Stimulated activated CD8-positive, alpha-beta memory T cell treated with anti-CD3 and anti-CD28 coated beads, Interleukin-15, amount 100 ng/mL, for 4 hours (primary cell): Measurements from ENCODE around the gene GH1.
"Not testable (repeated sequence)": the region's sequence is repeated elsewhere in the genome, so short reads cannot be mapped to it uniquely, and the experiment has no call there.

ENCODE experiments used
- DNase-seq, 2 donors: peaks; one replicate each; pipeline ENCODE4 v3.0.0-alpha.2; 2020; ENCODE audit warnings: low read depth in 2 of 2

Gene GH1

DNA sequence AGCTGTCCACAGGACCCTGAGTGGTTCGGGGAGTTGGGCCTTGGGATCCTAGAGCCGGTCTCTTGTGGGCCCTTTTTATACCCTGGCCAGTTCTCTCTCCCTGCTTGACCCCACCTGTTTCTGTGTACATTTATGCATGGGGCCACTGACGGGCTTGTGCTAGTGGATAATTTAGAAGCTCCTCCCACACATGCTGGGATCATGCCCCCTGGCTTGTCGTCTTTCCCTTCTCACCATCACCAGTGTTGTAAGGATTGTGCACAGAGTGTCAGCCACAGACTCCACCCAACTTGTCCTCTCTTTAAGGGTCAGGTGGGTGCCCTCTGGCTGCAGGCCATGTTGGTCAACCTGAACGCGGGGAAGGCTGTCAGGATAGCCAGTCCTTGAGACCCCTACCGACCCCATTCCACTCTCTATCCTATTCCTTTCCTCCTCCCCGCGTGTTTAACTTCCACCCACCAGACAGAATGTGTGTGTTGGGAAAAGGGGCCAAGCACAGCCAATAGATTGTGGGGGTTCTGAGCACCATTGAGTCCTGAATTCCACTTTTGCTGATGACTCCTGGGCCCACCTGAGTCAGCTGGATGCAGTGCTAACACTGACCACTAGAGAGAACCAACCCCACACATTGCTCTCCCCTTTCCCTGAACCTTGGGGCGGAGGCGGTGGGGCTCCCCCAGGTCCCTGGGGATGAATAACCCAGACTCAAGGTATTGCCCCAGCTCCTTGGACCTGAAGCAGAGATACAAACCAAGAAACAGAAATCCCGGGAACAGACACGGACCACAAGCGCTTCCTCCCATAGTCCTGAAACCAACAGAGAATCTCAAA lies 21.9 kb downstream of the GH1 start, which contains the start of gene CSH1:
Gene CSH1, minus strand, starts transcription at position 51 of the 831 bp plus-strand sequence. CDS start 63 bp downstream, outside the sequence.
- not testable (repeated sequence) for DNase-seq

DNA sequence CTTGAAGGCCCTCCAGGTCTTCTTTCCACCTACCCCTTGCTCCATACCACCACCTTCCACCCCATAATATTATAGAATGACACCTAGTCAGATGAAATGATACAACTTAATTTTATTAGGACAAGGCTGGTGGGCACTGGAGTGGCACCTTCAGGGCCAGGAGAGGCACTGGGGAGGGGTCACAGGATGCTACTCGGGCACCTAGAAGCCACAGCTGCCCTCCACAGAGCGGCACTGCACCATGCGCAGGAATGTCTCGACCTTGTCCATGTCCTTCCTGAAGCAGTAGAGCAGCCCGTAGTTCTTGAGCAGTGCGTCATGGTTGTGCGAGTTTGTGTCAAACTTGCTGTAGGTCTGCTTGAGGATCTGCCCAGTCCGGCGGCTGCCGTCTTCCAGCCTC lies 23.8 kb downstream of the GH1 start:
- DNase-seq, result not testable (repeated sequence)

DNA sequence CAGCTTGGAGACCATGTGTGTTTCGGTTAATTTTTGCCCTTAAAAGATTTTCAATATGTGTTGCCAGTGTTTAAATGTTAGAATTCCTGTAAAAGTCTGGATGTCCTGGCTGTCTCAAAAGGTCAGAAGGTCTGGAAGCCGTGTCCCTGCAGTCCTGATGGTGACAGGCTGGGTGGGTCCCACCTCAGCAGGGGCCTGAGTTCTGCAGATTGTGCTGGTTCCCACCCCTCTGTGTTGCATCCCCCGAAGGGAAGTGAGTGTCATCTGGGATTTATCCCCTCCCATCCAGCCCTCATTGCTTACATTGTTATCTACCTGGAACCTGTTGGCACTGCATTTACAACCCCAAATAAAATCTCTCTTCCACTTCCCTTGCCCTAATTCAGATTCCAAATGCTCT lies 24.6 kb downstream of the GH1 start:
- DNase-seq, result not testable (repeated sequence)

DNA sequence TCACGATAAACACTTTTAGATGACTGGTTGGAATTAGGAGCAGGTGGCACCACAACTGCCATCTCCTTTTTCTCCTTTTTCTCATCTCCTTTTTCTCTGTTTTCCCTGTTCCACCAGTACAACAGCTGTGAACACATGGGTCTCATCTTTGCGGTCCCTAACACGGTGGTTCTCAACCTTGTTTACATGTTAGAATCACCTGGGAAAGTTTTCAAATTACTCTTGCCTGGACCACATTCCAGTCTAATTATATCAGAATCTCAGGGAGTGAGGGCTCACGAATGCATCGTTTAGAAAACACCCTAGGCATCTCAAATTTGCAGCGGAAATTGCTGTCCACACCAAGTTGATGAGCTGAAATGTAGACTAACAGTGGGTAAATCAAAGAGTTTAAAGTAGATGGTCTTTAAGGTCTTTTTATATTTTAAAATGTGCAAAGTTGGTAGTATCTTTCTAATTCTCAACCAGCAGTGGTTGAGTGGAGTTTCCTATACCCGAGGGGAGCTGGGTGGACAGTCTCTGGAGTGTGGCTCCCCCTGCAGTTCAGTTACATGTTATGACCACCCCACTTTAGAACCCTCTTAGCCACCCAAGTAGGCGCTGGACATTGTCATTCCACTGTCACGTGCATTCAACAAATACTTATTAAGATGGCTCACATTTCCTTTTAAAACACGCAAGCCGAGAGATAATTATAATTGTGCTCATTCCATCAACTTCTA lies 26.2 kb downstream of the GH1 start:
- DNase-seq, result not testable (repeated sequence)

DNA sequence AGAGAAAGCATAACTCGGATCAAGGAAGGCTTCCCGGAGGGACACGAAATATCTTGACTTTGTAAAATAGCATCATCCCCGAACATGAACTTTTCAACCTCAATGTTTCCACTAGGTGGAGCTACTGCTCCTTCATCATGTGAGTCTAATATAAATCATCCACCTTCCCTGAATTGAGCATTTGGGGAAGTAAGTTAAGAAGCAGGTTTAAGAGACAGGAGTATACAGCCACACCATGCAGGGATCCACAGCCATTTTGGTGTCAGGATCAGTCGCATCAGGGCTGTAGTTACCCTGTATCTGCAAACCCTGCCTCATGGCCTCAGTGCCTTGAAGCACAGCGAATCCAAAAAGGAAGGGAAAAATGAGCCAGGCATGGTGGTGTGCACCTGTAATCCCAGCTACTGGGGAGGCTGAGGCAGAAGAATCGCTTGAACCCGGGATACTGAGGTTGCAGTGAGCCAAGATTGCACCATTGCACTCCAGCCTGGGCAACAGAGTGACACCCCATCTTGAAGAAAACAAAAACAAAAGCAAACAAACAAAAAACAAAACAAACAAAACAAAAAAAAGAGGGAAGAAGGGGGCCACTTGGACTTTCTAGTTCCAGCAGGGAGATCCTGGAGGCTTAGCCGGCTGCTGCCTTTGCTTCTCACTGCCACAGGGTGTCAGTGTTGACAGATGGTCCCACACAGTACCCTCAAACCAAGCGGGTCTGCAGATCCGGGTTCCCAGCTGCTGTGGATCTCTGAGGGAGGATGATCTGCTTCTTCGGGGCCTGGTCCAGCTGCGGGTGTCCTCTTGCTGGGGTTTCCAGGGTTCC lies 29.4 kb downstream of the GH1 start:
- not testable (repeated sequence) for DNase-seq

DNA sequence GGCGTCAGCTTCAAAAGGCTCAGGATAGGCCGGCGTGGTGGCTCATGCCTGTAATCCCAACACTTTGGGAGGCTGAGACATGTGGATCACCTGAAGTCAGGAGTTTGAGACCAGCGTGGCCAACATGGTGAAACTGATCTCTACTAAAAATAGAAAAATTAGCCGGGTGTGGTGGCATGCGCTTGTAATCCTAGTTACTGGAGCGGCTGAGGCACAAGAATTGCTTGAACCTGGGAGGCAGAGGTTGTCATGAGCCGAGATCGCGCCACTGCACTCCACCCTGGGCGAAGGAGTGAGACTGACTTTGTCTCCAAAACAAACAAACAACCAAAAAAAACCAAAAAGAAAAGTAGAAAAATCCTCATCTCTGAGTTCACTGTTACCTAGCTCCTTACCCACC lies 33.5 kb downstream of the GH1 start:
- DNase-seq, result not testable (repeated sequence)

DNA sequence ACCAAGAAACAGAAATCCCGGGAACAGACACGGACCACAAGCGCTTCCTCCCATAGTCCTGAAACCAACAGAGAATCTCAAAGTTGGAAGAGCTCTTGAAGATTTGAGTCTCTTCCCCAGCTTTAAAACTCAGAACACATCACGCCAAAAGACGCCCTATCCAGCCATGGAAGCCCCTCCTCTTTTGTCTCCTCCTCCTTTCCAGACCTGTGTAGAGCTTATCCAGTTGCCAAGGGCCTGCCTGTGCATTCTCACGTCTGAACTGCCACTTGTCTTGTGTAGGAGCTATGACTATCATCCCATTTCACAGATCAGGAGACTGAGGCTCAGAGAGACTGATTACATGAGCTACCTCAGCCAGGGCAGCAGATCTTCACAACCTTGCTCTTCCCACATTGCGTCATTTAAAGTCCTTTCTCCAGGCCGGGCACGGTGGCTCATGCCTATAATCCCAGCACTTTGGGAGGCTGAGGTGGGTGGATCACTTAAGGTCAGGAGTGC lies 36.0 kb downstream of the GH1 start:
- not testable (repeated sequence) for DNase-seq

DNA sequence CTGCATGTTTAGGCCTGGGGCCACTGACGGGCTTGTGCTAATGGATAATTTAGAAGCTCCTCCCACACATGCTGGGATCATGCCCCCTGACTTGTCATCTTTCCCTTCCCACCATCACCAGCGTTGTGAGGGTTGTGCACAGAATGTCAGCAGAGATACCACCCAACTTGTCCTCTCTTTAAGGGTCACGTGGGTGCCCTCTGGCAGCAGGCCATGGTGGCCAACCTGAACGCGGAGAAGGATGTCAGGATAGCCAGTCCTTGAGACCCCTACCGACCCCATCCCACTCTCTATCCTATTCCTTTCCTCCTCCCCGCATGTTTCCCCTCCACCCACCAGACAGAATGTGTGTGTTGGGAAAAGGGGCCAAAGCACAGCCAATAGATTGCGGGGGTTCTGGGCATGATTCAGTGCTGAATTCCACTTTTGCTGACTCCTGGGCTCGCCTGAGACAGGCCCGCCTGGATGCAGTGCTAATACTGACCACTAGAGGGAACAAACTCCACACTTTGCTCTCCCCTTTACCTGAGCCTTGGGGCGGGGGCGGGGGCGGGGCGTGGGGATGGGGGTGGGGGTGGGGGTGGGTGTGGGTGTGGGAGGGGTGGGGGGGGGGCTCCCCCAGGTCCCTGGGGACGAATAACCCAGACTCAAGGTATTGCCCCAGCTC lies 36.6 kb downstream of the GH1 start, which contains the start of gene GH2:
Gene GH2, minus strand, starts transcription at position 10 of the 667 bp plus-strand sequence. CDS start 143 bp downstream, outside the sequence.
- DNase-seq, result peak; percentile 14 to 23

DNA sequence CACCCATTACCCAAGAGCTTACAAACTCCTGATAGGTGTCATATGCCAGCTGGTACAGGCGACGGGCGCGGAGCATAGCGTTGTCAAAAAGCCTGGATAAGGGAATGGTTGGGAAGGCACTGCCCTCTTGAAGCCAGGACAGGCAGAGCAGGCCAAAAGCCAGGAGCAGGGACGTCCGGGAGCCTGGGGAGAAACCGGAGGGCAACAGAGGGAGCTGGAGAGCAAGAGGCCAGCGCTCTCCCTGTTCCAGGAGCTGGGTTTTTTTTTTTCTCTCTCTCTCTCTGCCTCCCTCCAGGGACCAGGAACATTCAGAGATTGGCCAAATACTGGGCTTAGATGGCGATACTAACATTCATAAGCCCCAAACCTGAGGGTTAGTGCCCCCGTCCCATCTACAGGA lies 37.3 kb downstream of the GH1 start:
- DNase-seq, result not testable (repeated sequence)

DNA sequence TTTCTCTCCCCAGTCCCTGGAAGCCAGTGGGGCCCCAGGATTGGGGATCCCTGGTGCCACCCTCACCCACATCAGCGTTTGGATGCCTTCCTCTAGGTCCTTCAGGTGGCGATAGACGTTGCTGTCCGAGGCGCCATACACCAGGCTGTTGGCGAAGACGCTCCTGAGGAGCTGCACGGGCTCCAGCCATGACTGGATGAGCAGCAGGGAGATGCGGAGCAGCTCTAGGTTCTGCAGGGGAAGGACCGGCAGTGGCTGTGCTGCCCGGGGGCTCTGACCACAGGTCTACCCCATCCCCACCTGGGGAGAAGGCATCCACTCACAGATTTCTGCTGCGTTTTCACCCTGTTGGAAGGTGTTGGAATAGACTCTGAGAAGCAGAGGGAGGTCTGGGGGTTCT lies 37.9 kb downstream of the GH1 start:
- DNase-seq, result no peak

DNA sequence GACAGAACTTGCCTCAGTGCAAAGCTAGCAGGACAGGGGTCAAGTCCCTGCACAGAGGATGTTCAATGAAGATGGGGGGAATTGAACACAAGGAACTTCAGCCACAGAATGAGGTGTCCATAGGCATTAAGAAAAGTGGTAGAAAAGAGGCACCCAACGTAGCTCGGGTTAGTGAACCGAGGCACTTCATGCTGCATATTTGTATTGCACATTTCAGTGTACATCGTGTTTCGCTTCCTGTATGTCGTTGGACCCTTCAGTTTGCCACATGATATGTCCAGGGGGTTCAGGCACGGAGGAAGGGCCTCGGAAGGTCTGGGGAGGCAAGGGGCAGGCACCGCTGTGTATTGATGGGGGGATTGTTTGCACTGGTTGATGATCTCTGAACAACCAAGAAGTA lies 40.2 kb downstream of the GH1 start:
- DNase-seq, result not testable (repeated sequence)

DNA sequence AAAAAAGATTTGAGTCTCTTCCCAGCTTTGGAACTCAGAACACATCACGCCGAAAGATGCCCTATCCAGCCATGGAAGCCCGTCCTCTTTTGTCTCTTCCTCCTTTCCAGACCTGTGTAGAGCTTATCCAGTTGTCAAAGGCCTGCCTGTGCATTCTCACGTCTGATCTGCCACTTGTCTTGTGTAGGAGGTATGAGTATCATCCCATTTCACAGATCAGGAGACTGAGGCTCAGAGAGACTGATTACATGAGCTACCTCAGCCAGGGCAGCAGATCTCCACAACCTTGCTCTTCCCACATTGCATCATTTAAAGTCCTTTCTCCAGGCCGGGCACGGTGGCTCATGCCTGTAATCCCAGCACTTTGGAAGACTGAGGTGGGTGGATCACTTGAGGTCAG lies 43.9 kb downstream of the GH1 start:
- DNase-seq, result not testable (repeated sequence)

DNA sequence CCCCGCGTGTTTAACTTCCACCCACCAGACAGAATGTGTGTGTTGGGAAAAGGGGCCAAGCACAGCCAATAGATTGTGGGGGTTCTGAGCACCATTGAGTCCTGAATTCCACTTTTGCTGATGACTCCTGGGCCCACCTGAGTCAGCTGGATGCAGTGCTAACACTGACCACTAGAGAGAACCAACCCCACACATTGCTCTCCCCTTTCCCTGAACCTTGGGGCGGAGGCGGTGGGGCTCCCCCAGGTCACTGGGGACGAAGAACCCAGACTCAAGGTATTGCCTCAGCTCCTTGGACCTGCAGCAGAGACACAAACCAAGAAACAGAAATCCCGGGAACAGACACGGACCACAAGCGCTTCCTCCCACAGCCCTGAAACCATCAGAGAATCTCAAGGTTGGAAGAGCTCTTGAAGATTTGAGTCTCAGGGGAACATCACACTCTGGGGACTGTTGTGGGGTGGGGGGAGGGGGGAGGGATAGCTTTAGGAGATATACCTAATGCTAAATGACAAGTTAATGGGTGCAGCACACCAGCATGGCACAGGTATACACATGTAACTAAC lies 44.5 kb downstream of the GH1 start:
- DNase-seq, result not testable (repeated sequence)

DNA sequence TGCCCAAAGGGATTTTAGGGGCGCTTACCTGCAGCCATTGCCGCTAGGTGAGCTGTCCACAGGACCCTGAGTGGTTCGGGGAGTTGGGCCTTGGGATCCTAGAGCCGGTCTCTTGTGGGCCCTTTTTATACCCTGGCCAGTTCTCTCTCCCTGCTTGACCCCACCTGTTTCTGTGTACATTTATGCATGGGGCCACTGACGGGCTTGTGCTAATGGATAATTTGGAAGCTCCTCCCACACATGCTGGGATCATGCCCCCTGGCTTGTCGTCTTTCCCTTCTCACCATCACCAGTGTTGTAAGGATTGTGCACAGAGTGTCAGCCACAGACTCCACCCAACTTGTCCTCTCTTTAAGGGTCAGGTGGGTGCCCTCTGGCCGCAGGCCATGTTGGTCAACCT lies 45.1 kb downstream of the GH1 start, which contains the start of gene CSH2:
Gene CSH2, minus strand, starts transcription at position 101 of the 400 bp plus-strand sequence. Its CDS starts 63 bp downstream, at position 38.
- not testable (repeated sequence) for DNase-seq

DNA sequence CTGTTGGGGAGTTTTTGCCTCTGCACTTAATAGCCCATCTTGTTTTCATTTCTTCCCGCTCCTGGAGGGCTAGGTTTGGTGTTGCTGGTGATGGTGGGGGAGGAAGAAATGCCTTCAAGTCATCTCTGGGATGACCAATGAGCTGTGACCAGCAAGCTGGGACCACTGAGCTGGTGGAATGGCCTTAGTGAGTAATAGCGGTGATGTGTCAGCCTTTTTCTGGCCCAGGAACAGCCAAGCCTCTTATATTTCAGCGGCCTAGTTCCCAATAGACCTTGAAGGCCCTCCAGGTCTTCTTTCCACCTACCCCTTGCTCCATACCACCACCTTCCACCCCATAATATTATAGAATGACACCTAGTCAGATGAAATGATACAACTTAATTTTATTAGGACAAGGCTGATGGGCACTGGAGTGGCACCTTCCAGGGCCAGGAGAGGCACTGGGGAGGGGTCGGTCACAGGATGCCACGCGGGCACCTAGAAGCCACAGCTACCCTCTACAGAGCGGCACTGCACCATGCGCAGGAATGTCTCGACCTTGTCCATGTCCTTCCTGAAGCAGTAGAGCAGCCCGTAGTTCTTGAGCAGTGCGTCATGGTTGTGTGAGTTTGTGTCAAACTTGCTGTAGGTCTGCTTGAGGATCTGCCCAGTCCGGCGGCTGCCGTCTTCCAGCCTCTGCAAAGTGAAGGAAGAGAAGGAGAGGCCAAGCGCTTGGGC lies 46.8 kb downstream of the GH1 start:
- not testable (repeated sequence) for DNase-seq

DNA sequence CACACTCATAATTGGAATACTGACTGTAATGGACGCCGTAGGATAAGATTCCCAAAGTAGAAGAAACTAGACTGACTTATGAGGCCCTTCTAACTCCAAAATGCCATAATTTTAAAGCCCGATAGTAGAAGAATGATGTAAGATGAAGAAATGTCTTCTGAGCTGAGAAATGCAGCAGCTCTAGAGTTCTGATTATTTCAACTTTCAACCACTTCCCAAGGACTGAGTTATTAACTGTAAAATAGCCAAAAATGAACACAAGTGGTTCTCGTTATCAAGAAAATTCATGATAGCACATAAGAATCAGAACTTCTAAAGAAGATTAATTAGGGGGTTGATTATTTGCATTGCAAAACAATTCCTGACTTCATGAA lies 48.4 kb downstream of the GH1 start:
- DNase-seq, result not testable (repeated sequence)

DNA sequence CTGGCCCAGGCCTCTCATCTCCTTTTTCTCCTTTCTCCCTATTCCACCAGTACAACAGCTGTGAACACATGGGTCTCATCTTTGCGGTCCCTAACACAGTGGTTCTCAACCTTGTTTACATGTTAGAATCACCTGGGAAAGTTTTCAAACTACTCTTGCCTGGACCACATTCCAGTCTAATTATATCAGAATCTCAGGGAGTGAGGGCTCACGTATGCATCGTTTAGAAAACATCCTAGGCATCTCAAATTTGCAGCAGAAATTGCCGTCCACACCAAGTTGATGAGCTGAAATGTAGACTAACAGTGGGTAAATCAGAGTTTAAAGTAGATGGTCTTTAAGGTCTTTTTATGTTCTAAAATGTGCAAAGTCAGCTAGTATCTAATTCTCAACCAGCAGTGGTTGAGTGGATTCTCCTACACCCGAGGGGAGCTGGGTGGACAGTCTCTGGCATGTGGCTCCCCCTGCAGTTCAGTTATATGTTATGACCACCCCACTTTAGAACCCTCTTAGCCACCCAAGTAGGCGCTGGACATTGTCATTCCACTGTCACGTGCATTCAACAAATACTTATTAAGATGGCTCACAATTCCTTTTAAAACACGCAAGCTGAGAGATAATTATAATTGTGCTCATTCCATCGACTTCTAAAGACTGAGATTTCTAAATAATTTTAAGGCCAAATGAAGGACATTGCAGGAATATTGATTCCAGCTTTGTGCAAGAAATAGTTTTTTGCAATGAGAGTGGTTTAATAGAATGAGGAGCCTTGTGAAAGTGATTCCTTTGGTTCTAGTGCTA lies 48.9 kb downstream of the GH1 start:
- DNase-seq, result not testable (repeated sequence)
